GM18499 (cell line): Measurements from ENCODE around the gene ERC1.
"Not testable (repeated sequence)": the region's sequence is repeated elsewhere in the genome, so short reads cannot be mapped to it uniquely, and the experiment has no call there.

Experiments
- ATAC-seq: cut with Tn5 transposase; IDR thresholded peaks from one replicate; pipeline ENCODE4 v1.9.1; 2021; ENCODE audit warnings: moderate number of reproducible peaks; ENCODE audit not compliant: insufficient read depth, unreplicated experiment

ERC1 gene

DNA sequence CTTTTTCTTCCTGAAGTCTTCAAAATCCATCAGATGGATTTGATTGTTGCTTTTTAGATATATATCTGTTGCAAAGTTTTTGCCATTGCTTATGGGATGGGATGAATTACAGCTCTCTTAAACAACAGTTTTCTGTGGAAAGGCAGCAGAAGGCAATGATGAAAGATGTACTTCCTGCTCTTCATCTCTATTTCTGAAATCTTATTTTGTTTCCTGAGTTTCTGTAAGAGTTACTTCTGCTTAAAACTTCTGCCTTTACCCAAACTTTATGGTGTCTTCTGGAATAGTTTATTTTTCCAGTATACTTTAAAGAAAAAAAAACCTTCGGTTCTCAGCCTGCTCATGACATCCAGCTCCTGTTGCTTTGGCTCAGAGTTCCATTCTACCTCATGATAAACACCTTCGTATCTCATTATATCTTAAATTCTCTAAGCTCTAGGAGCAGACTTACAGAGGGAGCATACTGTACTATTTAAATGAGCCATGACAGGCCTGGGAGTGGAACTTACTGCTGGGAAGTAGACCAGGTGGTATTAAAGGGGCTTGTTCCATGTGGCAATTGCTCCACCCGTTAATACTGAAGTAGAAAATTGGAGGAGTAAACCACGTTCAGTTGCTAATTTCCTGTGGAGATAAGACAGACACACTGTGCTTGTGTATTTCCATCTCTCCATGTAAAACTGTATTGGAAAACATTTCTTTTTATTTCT is 314.9 kb downstream of the ERC1 start:
- no peak for ATAC-seq

DNA sequence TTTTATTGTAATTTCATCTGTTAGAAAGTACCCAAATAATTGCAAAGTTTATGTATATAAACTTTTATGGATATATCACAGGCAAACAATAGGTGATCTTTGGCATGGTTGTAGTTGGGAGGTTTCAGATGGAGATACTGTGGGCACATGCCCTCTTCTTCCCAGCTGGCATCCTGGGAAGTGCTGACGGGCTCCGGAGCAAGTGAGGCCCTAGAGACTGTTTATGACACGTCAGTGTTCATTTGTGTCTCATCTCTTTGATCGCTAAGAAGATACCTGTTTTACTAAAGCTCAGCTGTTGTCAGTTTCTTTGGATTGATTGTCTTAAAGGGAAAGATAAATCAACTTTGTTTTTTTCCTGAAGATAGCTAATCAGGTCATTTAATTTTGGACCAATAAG is 315.8 kb downstream of the ERC1 start:
- ATAC-seq, result no peak

DNA sequence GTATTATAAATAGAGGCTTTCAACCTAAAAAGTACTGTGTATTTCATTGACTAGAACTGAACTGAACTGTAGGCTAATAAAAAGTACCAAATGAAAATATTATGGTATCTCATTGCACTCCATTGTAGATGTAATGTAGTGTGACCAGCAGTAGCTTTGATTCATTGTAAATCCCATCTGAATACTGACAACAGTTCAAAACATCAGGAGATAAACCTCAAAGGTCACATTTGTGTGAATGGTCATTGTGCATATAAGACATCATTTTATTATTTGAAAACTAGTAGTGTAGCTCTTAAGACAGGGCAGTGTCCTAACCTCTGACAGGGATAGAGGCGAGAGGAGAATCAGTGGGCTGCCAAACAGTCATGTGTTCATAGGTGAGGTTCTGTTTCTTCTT is 316.8 kb downstream of the ERC1 start:
- ATAC-seq, result no peak

DNA sequence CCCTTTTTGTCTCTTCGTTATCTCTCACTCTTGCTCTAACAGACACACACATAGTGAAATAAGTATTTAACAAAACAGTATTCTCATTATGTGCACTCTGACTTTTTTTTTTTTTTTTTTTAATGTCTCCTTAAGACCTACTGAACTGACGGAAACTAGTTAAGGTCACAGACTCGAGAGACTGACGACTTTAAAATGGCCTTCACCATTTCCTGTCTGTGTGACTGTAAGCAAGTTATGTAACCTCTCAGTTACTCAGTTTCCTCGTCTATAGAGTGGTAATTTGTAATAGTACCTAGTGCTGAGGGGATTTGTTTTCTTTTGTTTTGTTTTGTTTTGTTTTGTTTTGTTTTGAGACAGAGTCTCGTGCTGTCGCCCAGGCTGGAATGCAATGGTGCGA is 318.6 kb downstream of the ERC1 start:
- ATAC-seq, result no peak

DNA sequence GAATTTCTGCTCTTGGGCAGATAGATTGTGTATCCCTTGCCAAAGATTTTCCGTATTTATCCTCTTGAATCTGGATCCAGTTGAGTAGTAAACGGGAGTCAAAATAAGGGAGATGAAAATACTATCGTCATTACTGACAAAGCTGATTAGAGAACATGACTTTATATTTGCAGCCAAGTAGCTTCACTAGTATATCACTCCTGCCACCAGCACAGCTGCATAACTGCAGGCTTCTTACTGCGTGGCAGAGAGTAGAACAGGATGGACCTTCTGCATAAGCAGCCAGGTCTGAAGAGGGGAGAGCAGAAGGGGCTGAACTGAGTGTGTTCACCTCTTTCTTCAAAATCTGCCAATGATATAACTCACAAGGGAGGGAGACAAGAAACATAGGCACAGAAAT is 319.6 kb downstream of the ERC1 start:
- no peak for ATAC-seq

DNA sequence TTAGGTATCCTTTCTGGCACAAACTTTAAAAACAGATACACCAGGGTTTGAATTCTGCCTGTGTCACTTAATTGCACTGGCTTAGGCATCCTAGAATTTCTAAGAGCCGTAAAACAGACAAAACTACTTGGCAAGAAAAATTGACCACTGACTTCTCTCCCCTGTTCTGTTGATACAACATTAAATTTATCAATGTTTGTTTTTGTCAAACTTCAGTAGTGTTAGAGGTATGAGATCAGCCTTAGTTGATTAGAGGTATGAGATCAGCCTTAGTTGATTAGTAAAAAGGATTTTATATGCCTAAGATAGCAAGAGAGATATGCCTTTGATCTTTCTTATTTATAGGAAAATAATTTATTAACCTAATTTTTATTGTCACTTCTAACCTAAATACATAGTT is 320.1 kb downstream of the ERC1 start:
- no peak for ATAC-seq

DNA sequence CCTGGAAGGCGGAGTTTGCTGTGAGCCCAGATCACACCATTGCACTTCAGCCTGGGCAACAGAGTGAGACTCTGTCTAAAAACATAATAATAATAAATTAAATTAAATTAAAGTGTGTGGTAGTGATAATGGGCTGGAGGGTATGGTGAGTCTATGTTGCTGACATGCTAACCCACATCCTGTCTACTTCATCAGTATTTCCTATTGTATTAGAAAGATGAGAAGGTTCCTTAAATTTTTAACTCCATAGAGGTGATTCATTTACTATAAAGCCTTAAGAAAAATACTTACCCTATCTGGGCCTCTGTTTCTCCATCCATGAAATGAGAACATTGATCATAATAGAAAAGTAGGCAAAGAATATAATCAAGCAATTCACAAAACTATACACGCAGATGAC is 322.9 kb downstream of the ERC1 start:
- no peak for ATAC-seq

DNA sequence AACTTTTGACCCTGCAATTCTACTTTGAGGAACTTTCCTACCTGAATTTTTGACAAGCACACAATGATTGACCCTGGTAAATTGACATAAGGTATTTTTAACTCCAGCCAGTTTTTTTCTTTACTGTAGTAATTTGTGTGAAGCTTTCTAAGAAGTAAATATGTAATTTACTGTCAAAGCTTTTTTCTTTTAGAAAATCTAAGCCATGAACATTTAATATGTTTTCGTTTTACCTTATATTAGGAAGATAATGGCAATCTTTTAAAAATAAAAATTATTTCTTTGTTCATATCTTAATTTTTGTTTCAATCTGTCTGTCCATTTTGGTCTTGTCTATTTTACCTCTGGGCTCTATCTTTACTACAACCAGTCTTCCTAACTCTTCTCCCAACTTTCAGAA is 323.5 kb downstream of the ERC1 start:
- no peak for ATAC-seq

DNA sequence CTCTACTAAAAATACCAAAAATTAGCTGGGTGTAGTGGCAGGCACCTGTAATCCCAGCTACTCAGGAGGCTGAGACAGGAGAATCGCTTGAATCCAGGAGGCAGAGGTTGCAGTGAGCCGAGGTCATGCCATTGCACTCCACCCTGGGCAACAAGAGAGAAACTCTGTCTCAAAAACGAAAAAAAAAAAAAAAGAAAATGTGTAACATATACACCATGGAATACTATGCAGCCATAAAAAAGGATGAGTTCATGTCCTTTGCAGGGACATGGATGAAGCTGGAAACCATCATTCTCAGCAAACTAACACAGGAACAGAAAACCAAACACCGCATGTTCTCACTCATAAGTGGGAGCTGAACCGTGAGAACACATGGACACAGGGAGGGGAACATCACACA is 326.0 kb downstream of the ERC1 start:
- ATAC-seq, result not testable (repeated sequence)

DNA sequence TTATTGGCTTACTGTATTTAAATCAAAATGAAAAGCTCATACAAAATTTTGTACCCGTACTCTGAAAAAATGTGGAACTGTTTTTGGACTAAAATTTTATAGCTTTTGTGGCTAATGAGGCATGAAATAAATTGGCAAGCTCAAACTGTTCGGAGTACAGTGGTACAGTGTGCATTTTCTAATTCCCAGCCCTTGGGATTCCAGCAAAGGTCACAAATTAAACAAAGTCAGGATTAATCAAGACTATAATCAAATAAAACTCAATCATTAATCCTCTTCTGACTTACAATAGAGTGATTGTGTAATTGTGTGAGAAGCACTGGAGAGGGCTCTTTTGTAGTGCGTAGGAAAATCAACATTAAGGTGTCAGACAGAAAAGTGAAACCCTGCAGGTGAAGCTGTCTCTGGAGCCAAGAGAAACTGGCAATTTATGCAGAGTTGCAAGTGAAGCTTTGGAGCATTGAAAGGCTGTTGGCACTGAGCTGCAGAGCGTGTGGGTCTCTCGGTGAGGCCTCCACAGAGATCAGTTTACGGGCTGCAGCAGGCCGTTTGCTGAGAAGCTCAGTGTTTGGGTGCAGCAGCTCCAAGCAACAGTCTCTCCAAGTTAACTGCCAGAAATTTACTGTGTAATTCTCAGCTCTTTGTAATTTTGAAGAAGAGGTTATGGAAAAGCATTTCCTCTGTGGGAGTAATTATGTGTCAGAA is 327.5 kb downstream of the ERC1 start:
- no peak for ATAC-seq

DNA sequence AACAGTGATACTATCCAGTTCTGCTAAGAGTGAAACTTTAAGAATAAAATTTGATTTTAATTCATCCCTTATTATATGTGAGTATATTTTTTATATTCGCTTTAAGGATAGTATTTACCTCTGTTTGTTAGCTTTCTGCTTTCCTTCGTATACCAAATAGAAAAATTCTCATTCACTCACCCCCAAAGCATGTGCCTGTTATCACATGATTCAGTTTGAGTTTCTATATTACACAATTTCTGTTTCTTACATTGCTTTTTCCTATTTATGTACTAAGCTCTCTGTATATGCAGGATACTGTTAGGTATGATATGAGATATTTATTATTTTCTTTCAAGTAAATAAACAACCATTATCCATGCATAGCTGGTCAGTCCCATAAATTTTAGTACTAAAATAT is 328.2 kb downstream of the ERC1 start:
- no peak for ATAC-seq

DNA sequence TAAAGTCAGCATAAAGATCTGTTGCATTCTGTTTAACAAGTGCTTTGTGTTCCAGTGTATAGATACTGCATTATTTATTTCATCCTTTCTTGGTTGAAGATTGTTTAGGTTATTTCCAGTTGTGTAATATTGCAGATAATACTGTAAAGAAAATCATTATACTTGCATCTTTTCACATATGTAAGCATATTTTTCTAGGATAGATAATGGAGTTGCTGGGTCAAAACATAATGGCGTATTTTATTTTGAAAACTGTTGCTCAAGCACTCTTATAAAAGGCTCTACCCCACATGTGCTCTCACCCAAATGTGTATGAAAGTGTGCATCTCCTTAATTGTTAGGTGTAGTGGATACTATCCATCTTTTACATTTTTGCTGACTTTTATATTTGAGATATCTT is 329.0 kb downstream of the ERC1 start:
- no peak for ATAC-seq

DNA sequence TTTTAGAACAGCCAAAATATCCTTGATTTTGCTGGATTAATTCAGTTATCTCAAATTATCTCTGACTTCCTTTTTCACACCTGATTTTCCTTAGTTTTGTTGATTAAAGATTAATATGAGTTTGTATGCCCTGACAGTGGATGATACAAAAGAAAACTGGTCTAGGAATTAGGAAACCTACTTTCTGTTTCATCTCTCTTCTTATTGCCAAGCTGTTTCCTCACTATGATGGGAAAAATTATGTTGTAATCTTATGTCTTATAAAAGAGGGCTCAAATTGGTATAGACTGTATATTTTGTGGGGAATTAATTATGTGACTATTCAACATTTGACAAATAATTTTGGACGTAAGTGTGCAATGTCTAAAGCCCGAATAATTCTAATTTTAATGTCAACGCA is 331.8 kb downstream of the ERC1 start:
- ATAC-seq, result no peak

DNA sequence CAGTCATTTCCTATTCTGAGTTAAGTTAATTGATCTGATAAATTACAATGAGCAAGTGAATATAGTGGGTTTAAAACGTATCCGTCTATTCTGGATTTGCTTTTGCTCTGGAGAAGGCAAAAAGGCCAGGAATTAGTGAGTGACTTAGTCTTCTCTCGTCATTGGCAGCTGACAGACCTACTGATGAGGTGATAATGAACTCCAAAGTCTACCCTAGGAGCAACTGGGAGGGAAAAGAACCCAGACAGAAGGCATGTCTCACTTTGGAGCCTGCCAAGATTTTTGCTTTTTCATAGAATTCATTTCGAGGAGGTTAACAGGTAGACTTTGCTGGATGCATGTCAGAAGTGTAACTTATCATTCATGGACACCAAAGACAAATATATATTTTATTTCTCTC is 333.1 kb downstream of the ERC1 start:
- no peak for ATAC-seq

DNA sequence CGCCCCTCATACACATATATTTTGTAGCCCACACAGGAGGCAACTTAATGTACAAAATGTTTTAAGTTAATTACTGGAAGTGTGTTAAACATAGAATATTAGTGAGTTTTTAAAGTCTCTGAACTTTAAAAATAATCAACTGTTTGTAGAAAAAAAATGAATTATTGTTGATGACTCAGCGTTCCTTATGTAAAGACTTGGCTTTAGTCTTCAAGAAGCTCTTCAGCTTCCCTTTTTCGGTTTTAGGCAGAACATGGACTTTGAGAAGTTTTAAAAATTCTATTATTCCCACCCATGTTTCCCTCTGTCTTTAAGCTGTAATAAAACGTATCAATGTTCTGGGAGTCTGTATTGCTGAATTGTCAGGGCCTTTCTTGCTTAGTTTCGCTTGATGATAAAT is 333.9 kb downstream of the ERC1 start:
- ATAC-seq, result no peak

DNA sequence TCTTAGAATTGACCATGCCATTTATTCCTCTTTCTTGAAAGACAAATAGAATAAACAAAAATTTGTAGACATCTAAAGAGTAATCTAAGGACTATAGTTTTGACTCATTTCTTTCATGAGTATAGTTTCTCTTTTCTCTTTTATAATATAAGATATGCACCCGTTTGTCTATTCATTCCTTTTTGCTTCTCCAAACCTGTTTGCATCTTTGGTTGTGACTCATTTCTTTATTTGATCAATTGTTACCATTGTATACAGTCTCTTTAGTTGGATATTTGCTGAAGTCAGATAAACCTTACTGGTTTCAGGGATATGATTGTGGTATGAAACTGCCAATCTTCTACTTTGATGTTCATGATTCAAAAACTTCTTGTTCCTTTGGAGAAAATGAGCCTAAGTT is 334.6 kb downstream of the ERC1 start:
- ATAC-seq, result no peak

DNA sequence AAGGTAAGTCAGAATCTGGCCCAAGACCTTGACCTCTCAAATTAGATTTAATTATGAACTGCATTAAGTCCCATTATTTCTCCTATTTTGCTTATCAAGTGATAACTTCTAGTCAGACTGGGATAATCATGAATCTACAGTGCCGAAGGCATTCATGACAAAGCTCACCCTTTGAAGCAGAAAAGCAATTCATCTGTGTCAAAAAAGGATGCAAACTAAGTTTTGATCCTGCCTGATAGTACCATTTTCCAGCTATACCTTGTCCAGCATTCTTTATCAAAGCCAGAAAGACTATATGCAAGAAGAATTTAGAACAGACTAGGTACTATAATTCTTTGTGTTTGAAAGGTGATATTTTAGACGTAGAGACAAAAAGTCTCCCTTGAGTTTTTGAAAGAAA is 335.2 kb downstream of the ERC1 start:
- ATAC-seq, result no peak

DNA sequence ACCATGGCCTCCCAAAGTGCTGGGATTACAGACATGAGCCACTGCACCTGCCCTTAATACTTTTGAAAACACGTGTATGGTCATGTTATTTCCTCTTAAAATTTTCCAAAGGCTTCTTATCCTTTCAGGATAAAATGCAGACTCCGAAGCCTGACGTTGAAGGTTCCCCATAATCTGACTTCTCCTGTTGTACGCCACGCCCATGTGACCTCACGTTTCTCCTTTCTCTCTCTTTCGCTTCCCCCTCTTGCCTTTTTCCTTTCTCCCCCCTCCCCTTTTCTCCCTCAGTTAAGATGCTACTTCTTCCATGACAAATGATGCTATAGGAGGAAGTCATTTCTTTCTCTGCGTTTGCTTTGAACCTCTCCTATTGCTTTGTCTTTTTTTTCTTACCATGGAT is 337.4 kb downstream of the ERC1 start:
- no peak for ATAC-seq

DNA sequence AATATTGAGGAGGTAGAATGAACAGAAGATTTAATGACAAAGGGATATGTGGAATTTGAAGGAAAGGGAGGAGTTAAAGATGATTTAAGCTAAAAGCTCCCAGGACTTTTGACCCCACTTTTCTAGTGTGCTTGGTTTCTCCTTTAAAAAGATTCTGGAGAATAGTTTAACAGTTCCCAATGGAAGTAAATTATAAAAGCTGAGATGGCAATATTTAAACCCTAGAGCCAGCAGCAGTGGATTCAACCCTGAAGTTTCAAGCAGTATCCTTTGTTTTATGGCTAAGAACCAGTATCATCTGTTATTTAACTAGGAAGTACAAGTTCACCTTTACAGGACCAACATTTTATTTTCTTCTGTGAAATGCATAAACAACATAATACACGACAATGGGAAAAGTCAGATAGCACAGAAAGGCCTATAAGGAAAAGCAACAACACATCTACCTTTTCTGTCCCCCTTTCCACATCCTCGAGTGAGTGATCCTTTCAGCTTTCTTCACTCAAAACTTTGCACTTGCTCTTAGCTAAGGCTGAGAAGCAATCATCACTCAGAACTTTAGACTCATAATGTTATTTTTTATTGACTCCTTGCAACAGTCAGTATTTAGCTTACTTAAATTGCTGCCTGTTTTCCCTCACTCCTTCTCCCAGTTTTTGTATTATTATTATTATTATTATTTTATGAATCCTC is 338.9 kb downstream of the ERC1 start:
- ATAC-seq, result no peak

DNA sequence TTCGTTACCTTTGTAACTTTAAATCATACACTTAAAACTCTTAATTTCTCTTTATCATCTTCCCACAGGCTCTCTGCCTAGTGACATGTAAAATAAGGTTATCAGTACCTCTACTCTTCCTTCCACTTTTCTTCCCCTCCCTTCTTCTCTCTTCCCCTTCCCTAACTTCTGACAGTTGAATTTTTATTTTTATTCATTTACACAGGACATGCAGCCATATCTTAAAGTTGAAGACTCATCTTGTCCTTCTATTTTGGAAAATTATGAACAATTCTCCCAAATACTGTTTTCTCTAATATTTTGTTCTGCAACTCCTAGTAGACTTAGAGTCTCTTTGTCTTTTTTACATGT is 339.4 kb downstream of the ERC1 start:
- ATAC-seq, result no peak

DNA sequence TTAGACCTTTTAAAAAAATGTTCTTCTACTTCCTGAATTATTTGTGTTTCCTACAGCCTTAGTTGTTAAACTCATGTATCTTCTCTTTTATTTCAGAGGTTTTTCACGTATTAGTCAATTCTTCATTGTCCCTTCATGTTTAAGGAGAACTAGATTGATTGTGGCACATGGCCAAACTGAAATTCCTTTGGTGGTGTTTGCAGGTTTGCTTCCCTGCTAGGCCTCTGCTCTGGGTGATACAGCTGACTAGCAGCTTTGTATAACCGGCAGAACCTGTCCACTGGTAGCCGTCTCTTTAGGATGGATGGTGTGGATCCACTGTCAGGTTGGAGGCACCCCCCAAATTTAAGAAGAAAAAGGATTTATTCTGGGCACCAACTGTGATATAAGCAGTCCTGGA is 341.3 kb downstream of the ERC1 start:
- ATAC-seq, result no peak
